HG03066 (cell line): Measurements from ENCODE around the gene TNNT2.

Experiments
- ATAC-seq: cut with Tn5 transposase; IDR thresholded peaks from one replicate; pipeline ENCODE4 v1.9.1; 2021; ENCODE audit warnings: low read depth; ENCODE audit not compliant: unreplicated experiment

The TNNT2 gene

DNA sequence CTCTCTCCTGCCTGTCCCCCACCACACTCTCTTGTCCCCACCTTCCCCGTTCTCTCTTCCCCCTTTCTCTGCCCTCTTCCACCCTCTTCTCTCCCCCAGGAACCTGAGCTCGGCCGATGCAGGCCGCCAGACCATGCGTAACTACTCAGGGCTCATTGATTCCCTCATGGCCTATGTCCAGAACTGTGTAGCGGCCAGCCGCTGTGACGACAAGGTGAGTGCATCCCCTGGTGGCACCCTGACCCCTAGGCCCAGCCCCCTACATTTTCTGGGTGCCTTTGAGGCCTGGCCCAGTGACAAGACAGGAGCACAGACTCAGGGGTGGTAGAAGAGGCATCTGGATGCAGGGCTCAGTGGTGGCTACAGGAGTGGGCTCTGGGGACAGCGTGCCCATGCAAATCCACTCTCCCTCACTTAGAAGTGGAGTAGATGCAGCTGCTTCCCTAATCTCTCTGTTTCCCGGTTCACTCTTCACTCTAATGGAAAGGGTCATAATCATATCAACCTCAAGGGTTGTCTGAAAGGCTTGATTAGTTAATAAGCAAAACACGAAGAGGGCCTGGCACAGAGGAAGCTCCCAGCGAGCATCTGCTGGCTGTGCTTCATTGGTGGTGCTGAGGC, 57.2 kb downstream of the TNNT2 start:
- ATAC-seq: no peak

- ATAC-seq: no peak
Measured at GRCh38 chr1:201319631-201320030, 57.8 kb downstream of the TNNT2 start.

DNA sequence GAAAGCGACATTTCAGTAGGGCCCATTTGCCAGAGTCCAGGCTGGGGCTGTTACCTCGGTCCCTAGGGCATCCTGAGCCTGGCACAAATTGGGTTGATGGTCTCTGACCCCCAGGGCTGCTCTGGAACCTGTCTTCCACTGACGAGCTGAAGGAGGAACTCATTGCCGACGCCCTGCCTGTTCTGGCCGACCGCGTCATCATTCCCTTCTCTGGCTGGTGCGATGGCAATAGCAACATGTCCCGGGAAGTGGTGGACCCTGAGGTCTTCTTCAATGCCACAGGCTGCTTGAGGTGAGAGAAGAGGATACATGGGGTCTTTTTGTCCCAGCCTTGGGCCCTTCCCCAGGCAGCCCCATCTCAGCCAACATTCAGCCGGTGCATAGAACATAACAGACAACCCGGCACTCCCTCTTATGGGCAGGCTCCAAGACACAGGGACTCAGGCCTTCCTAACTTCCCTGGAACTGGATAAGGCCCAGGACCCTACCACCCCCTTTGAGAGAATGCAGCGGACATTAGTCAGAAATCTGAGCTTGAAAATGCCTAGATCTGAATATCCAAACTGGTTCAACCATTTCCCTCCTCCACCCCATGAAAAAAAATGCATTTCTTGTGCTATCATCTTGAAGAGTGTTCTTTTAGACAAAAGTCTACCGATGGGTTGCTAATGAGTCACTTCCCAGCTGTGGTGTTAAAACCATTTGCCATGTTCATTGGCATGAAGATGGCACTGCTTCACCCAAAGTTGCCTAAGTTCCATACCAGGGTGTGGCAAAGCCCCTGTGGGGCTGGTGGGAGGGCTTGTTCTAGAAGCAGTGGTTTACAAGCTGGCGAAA, 58.8 kb downstream of the TNNT2 start:
- no peak for ATAC-seq

- ATAC-seq: no peak
Measured at GRCh38 chr1:201317551-201317950, 59.9 kb downstream of the TNNT2 start.

- no peak for ATAC-seq
Measured at GRCh38 chr1:201316556-201316955, 60.9 kb downstream of the TNNT2 start.

DNA sequence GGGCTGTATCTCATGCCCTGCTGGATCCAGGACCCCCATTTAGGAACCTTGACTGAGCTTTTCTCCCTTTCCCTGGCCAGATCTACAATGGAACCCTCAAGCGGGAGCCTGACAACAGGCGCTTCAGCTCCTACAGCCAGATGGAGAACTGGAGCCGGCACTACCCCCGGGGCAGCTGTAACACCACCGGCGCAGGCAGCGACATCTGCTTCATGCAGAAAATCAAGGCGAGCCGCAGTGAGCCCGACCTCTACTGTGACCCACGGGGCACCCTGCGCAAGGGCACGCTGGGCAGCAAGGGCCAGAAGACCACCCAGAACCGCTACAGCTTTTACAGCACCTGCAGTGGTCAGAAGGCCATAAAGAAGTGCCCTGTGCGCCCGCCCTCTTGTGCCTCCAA, 64.4 kb downstream of the TNNT2 start:
- ATAC-seq: no peak

- ATAC-seq: no peak
Measured at GRCh38 chr1:201312298-201312697, 65.2 kb downstream of the TNNT2 start.

GRCh38 chr1:201311356-201312011, 66.0 kb downstream of the TNNT2 start:
- ATAC-seq: no peak

DNA sequence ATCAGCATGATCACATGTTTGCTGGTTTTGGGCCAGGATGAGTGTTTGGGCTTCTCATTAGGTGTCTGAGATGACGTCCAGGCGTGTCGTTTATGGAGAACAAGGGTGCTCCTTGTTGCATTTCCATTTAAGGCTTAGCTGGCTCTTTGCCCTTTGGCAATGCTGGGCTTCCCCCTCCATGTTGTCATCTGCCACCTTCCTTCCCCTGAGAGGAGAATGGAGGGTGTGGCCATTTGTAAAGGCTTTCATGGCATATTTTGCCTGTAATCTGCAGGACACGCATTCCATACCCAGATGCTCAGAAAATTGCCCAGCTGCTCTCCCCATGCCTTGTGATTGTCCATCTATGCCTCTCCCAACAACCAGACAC, 66.5 kb downstream of the TNNT2 start:
- ATAC-seq: no peak

DNA sequence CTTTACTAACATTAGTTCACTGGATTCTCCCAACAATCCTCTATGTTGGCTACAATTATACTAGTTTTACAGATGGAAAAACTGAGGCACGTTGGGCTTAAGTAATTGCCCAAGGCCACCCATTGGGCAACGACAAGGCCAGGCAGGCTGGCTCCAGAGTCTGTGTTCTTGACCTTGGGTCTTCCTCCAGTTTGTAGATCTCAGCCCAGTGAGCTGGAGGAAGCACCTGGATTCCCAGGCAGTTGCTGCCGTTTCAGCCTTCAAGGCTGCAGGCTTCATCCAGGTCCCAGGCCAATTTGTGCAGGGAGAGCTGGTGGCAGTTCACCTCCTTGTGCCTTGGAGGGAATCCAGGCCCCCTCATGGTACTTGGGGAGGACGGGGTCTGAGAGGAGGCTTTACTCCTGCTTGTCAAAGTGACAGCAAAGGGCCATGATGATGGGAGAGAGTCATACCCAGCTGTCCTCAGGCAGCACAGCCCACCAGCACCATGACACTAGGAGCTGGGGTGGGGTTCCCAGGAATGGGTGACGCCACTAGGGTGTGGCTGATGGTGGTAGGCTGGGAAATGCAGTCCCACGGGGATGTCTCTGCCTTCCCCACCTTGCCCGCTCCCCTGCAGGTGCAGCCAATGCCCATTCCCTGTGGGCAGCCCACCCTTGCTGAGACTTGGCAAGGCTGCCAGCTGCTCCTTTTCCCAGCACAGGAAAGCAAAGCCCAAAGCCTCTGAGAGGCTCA, 67.1 kb downstream of the TNNT2 start:
- ATAC-seq: no peak

GRCh38 chr1:201309416-201309815, 68.1 kb downstream of the TNNT2 start:
- ATAC-seq: no peak
